ENCODE measurements around the gene KCNK6.

GRCh38 chr19:38369584-38369983 is 49.9 kb downstream of the KCNK6 start:
- TF ChIP-seq CTCF (IDR thresholded peaks at IDR 0.05) (no peak), POLR2A (IDR thresholded peaks at IDR 0.05) (no peak), POLR2AphosphoS5 (IDR thresholded peaks at IDR 0.05) (no peak)

All from breast epithelium (tissue), 3 donors.